ENCODE data around the gene TKT.
"Not testable (repeated sequence)": the region's sequence is repeated elsewhere in the genome, so short reads cannot be mapped to it uniquely, and the experiment has no call there.

Gene TKT

GRCh38 chr3:53259427-53260259, 3.8 kb upstream of the TKT start:
- DNase-seq = no peak

GRCh38 chr3:53258600-53259426, 3.0 kb upstream of the TKT start:
- no peak for DNase-seq

GRCh38 chr3:53257465-53257864, 1.6 kb upstream of the TKT start:
- no peak for DNase-seq

- no peak for DNase-seq
Observed at GRCh38 chr3:53256704-53257055, 858 bp upstream of the TKT start.

- DNase-seq = no peak
Observed at GRCh38 chr3:53255423-53255774, 423 bp downstream of the TKT start.

- no peak for DNase-seq
Observed at GRCh38 chr3:53254509-53255422, 1.1 kb downstream of the TKT start.

- no peak for DNase-seq
Observed at GRCh38 chr3:53253707-53254508, 1.9 kb downstream of the TKT start.

- DNase-seq = not testable (repeated sequence)
Observed at GRCh38 chr3:53252947-53253322, 2.9 kb downstream of the TKT start.

GRCh38 chr3:53252096-53252946, 3.5 kb downstream of the TKT start:
- no peak for DNase-seq

GRCh38 chr3:53250881-53251605, 4.8 kb downstream of the TKT start:
- DNase-seq = no peak

GRCh38 chr3:53250453-53250852, 5.4 kb downstream of the TKT start:
- no peak for DNase-seq

GRCh38 chr3:53248161-53248560, 7.7 kb downstream of the TKT start:
- DNase-seq = no peak

- no peak for DNase-seq
Observed at GRCh38 chr3:53247619-53248018, 8.2 kb downstream of the TKT start.

- DNase-seq = no peak
Observed at GRCh38 chr3:53244271-53244670, 11.6 kb downstream of the TKT start.

GRCh38 chr3:53243785-53244184, 12.0 kb downstream of the TKT start:
- DNase-seq = no peak

- DNase-seq = no peak
Observed at GRCh38 chr3:53243165-53243564, 12.7 kb downstream of the TKT start.

- no peak for DNase-seq
Observed at GRCh38 chr3:53242642-53243041, 13.2 kb downstream of the TKT start.

GRCh38 chr3:53242155-53242554, 13.7 kb downstream of the TKT start:
- DNase-seq = no peak

- DNase-seq = no peak
Observed at GRCh38 chr3:53240989-53241972, 14.5 kb downstream of the TKT start.

Measured in NCI-H774 (cell line).